ENCODE data around the gene WDR26.
A peak's percentile ranks its signal among the peaks of the same experiment; 100 is the strongest.

Gene WDR26

GRCh38 chr1:224420106-224420505 is 14.5 kb downstream of the WDR26 start:
- Histone ChIP-seq H3K4me2 (no peak overlapping the region), H3K4me3 (no peak overlapping the region), H3K9ac (no peak overlapping the region), H3K9me3 (replicated peaks in 1 of 11) (no peaks in the 10 kb centered on the region), H3K27ac (no peak overlapping the region), H4K20me1 (peaks cover 5 to 100% (median 61%) of the 10 kb centered on the region in 11 experiments; a peak in 18 of 22 replicates), H3K27me3 (no peaks in the 10 kb centered on the region), H3K4me1 (peaks cover 0 to 3% (median under 1%) of the 10 kb centered on the region in 10 experiments; a peak in 6 of 20 replicates), H3K36me3 (peaks cover 96 to 100% (median 100%) of the 10 kb centered on the region in 11 experiments)
- no peak for TF ChIP-seq Cebpa-rat (IDR thresholded peaks at IDR 0.05)

GRCh38 chr1:224411766-224412165 is 22.8 kb downstream of the WDR26 start:
- no peak for TF ChIP-seq Cebpa-rat (IDR thresholded peaks at IDR 0.05)
- Histone ChIP-seq H3K27ac (no peak overlapping the region), H4K20me1 (peaks cover 4 to 99% (median 37%) of the 10 kb centered on the region in 11 experiments; a peak in 17 of 22 replicates), H3K36me3 (peaks cover 93 to 99% (median 98%) of the 10 kb centered on the region in 11 experiments), H3K4me2 (no peak overlapping the region), H3K4me3 (no peak overlapping the region), H3K9me3 (replicated peaks in 1 of 11) (no peaks in the 10 kb centered on the region), H3K9ac (no peak overlapping the region), H3K27me3 (no peaks in the 10 kb centered on the region), H3K4me1 (no peaks in the 10 kb centered on the region)

GRCh38 chr1:224408294-224408590 is 26.4 kb downstream of the WDR26 start:
- Histone ChIP-seq H3K4me2 (no peak overlapping the region), H3K27me3 (no peaks in the 10 kb centered on the region), H3K36me3 (peaks cover 95 to 99% (median 98%) of the 10 kb centered on the region in 11 experiments), H3K9ac (no peak overlapping the region), H3K4me3 (no peak overlapping the region), H3K9me3 (replicated peaks in 1 of 11) (no peaks in the 10 kb centered on the region), H4K20me1 (peaks cover 7 to 99% (median 32%) of the 10 kb centered on the region in 11 experiments; a peak in 18 of 22 replicates), H3K27ac (no peak overlapping the region), H3K4me1 (no peaks in the 10 kb centered on the region)
- TF ChIP-seq Cebpa-rat (IDR thresholded peaks at IDR 0.05): no peak

GRCh38 chr1:224407571-224408293 is 26.9 kb downstream of the WDR26 start:
- H3K27me3 ChIP-seq: no peaks in the 10 kb centered on the region
- no peaks in the 10 kb centered on the region for H3K9me3 ChIP-seq (replicated peaks in 1 of 11)
- H3K4me1 ChIP-seq: no peaks in the 10 kb centered on the region
- TF ChIP-seq Cebpa-rat (IDR thresholded peaks at IDR 0.05): no peak
- H3K9ac ChIP-seq: no peak overlapping the region
- no peak overlapping the region for H3K27ac ChIP-seq
- H3K4me2 ChIP-seq: no peak overlapping the region
- peaks cover 7 to 99% (median 36%) of the 10 kb centered on the region in 11 experiments; a peak in 18 of 22 replicates for H4K20me1 ChIP-seq
- peaks cover 95 to 99% (median 98%) of the 10 kb centered on the region in 11 experiments for H3K36me3 ChIP-seq
- H3K4me3 ChIP-seq: no peak overlapping the region

- no peak overlapping the region for H3K27ac ChIP-seq
Measured at GRCh38 chr1:224406216-224406615, 28.4 kb downstream of the WDR26 start.

GRCh38 chr1:224405604-224405970 is 29.0 kb downstream of the WDR26 start:
- no peak for TF ChIP-seq Cebpa-rat (IDR thresholded peaks at IDR 0.05)
- peaks cover 10 to 99% (median 43%) of the 10 kb centered on the region in 11 experiments; a peak in 17 of 22 replicates for H4K20me1 ChIP-seq
- H3K27ac ChIP-seq: no peak overlapping the region
- H3K9me3 ChIP-seq (replicated peaks in 1 of 11): no peaks in the 10 kb centered on the region
- H3K4me1 ChIP-seq: no peaks in the 10 kb centered on the region
- H3K36me3 ChIP-seq: peaks cover 95 to 99% (median 98%) of the 10 kb centered on the region in 11 experiments
- H3K27me3 ChIP-seq: no peaks in the 10 kb centered on the region
- no peak overlapping the region for H3K9ac ChIP-seq
- no peak overlapping the region for H3K4me3 ChIP-seq
- H3K4me2 ChIP-seq: no peak overlapping the region

More at GRCh38 chr1:224406216-224406615, 28.4 kb downstream of the WDR26 start:
- Histone ChIP-seq H3K27me3 (no peaks in the 10 kb centered on the region), H3K4me2 (no peak overlapping the region), H3K9me3 (replicated peaks in 1 of 11) (no peaks in the 10 kb centered on the region), H3K4me1 (no peaks in the 10 kb centered on the region), H4K20me1 (peaks cover 10 to 99% (median 38%) of the 10 kb centered on the region in 11 experiments; a peak in 17 of 22 replicates), H3K9ac (no peak overlapping the region), H3K4me3 (no peak overlapping the region), H3K36me3 (peaks cover 95 to 99% (median 98%) of the 10 kb centered on the region in 11 experiments)
- TF ChIP-seq Cebpa-rat (IDR thresholded peaks at IDR 0.05): no peak

- H3K36me3 ChIP-seq: peaks cover 95 to 99% (median 98%) of the 10 kb centered on the region in 11 experiments
- H3K27me3 ChIP-seq: no peaks in the 10 kb centered on the region
- no peak overlapping the region for H3K27ac ChIP-seq
- H3K4me3 ChIP-seq: no peak overlapping the region
- H3K4me1 ChIP-seq: no peaks in the 10 kb centered on the region
- no peaks in the 10 kb centered on the region for H3K9me3 ChIP-seq (replicated peaks in 1 of 11)
- H3K4me2 ChIP-seq: no peak overlapping the region
- peaks cover 10 to 99% (median 43%) of the 10 kb centered on the region in 11 experiments; a peak in 17 of 22 replicates for H4K20me1 ChIP-seq
- TF ChIP-seq Cebpa-rat (IDR thresholded peaks at IDR 0.05): no peak
- no peak overlapping the region for H3K9ac ChIP-seq
Measured at GRCh38 chr1:224404916-224405603, 29.5 kb downstream of the WDR26 start.

GRCh38 chr1:224402472-224403036 is 32.0 kb downstream of the WDR26 start:
- H3K9ac ChIP-seq: peak overlapping the region in 1 of 11 experiments; percentile 49; a peak in 1 of 22 replicates
- H3K4me3 ChIP-seq: no peak overlapping the region
- no peak for TF ChIP-seq Cebpa-rat (IDR thresholded peaks at IDR 0.05)
- H3K27ac ChIP-seq: no peak overlapping the region
- H4K20me1 ChIP-seq: peaks cover 7 to 99% (median 28%) of the 10 kb centered on the region in 11 experiments; a peak in 15 of 22 replicates
- no peak overlapping the region for H3K4me2 ChIP-seq
- no peaks in the 10 kb centered on the region for H3K27me3 ChIP-seq
- H3K36me3 ChIP-seq: peaks cover 96 to 99% (median 98%) of the 10 kb centered on the region in 11 experiments
- no peaks in the 10 kb centered on the region for H3K9me3 ChIP-seq (replicated peaks in 1 of 11)
- H3K4me1 ChIP-seq: no peaks in the 10 kb centered on the region

GRCh38 chr1:224399887-224400286 is 34.7 kb downstream of the WDR26 start:
- TF ChIP-seq Cebpa-rat (IDR thresholded peaks at IDR 0.05): no peak
- no peaks in the 10 kb centered on the region for H3K4me1 ChIP-seq
- no peaks in the 10 kb centered on the region for H3K27me3 ChIP-seq
- peaks cover 98 to 100% (median 100%) of the 10 kb centered on the region in 11 experiments for H3K36me3 ChIP-seq
- no peak overlapping the region for H3K9ac ChIP-seq
- H3K27ac ChIP-seq: no peak overlapping the region
- H4K20me1 ChIP-seq: peaks cover 2 to 100% (median 15%) of the 10 kb centered on the region in 11 experiments; a peak in 12 of 22 replicates
- H3K4me2 ChIP-seq: no peak overlapping the region
- no peaks in the 10 kb centered on the region for H3K9me3 ChIP-seq (replicated peaks in 1 of 11)
- H3K4me3 ChIP-seq: no peak overlapping the region

All from BLaER1 treated with 17β-estradiol and CSF1 and Interleukin-3, amounts not matched to agents 10 nM and 100 nM (cell line).